GM21786 (cell line): ENCODE data around the gene B3GALT5.
"Not testable (repeated sequence)": the region's sequence is repeated elsewhere in the genome, so short reads cannot be mapped to it uniquely, and the experiment has no call there.

Experiments used
- ATAC-seq: cut with Tn5 transposase; IDR thresholded peaks from one replicate; pipeline ENCODE4 v1.9.1; 2021; ENCODE audit not compliant: unreplicated experiment

B3GALT5 gene

GRCh38 chr21:39666026-39666425 is 53.3 kb downstream of the B3GALT5 start:
- no peak for ATAC-seq

- no peak for ATAC-seq
Measured at GRCh38 chr21:39666681-39667315, 54.1 kb downstream of the B3GALT5 start.

- ATAC-seq = no peak
Measured at GRCh38 chr21:39667353-39667891, 54.7 kb downstream of the B3GALT5 start.

- ATAC-seq = no peak
Measured at GRCh38 chr21:39668369-39668768, 55.6 kb downstream of the B3GALT5 start.

GRCh38 chr21:39669485-39669884 is 56.7 kb downstream of the B3GALT5 start:
- no peak for ATAC-seq

GRCh38 chr21:39669976-39670661 is 57.4 kb downstream of the B3GALT5 start:
- ATAC-seq = no peak

- no peak for ATAC-seq
Measured at GRCh38 chr21:39670701-39671100, 58.0 kb downstream of the B3GALT5 start.

GRCh38 chr21:39671986-39672385 is 59.2 kb downstream of the B3GALT5 start:
- no peak for ATAC-seq

- no peak for ATAC-seq
Measured at GRCh38 chr21:39673163-39673562, 60.4 kb downstream of the B3GALT5 start.

GRCh38 chr21:39673736-39674135 is 61.0 kb downstream of the B3GALT5 start:
- ATAC-seq = no peak

- no peak for ATAC-seq
Measured at GRCh38 chr21:39674801-39675200, 62.1 kb downstream of the B3GALT5 start.

- no peak for ATAC-seq
Measured at GRCh38 chr21:39675590-39675989, 62.9 kb downstream of the B3GALT5 start.

- ATAC-seq = no peak
Measured at GRCh38 chr21:39675993-39676661, 63.4 kb downstream of the B3GALT5 start.

- ATAC-seq = no peak
Measured at GRCh38 chr21:39680216-39680615, 67.5 kb downstream of the B3GALT5 start.

- no peak for ATAC-seq
Measured at GRCh38 chr21:39681257-39681656, 68.5 kb downstream of the B3GALT5 start.

GRCh38 chr21:39681845-39682244 is 69.1 kb downstream of the B3GALT5 start:
- ATAC-seq = no peak

GRCh38 chr21:39685236-39685635 is 72.5 kb downstream of the B3GALT5 start:
- ATAC-seq = no peak

- ATAC-seq = no peak
Measured at GRCh38 chr21:39685991-39686390, 73.3 kb downstream of the B3GALT5 start.

GRCh38 chr21:39686646-39687468 is 74.1 kb downstream of the B3GALT5 start:
- ATAC-seq = no peak

GRCh38 chr21:39688010-39688409 is 75.3 kb downstream of the B3GALT5 start:
- ATAC-seq = no peak

GRCh38 chr21:39689860-39690259 is 77.1 kb downstream of the B3GALT5 start:
- not testable (repeated sequence) for ATAC-seq
